ENCODE measurements around the gene RGSL1.

The RGSL1 gene

DNA sequence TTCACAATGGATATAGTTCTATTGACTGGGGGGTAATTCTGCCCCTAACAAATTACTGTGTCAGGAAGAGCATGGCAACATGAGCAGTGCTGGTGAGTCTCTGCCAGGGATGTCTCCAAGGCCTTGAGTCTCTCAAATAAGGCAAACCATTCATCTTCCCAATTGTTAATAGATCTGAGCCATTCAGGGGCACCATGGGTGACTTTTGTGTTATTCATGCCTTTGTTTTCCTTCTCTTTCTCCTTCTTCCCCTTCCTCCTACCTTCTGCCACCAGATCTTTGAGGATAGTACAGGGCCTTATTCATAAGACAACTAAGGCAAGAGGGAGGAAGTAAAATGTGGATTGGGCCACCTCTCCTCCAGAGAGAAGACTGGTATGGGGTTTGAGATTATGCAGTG lies at the start of gene RGSL1:
Gene RGSL1, plus strand, starts transcription at position 60 of the 400 bp plus-strand sequence. Its CDS starts 20 bp downstream, at position 80.
- no peak for DNase-seq

- DNase-seq, result no peak
Observed at GRCh38 chr1:182400567-182400966, 49.4 kb upstream of the RGSL1 start, which contains the start of gene TEDDM1. TSS of gene TEDDM1 (minus strand) at chr1:182400667. CDS start at chr1:182400485, 182 bp downstream.

DNA sequence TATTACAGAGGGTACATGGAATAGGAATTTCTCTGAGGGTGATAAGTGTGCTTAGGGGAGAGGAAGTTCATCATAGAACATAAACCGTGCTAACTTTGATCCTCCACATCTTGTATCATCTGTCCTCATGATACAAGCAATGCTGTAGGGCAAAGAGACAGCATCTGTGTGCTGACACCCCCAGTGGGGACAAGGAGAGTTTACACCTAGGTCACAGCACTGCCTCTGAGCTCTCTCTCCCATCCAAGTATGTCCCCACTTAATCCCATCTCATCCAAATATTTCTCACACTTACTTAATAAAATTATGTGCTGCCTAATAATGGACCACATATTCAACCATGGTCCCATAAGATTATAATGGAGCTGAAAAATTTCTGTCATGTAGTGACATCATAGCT lies 45.2 kb upstream of the RGSL1 start:
- no peak for DNase-seq

DNA sequence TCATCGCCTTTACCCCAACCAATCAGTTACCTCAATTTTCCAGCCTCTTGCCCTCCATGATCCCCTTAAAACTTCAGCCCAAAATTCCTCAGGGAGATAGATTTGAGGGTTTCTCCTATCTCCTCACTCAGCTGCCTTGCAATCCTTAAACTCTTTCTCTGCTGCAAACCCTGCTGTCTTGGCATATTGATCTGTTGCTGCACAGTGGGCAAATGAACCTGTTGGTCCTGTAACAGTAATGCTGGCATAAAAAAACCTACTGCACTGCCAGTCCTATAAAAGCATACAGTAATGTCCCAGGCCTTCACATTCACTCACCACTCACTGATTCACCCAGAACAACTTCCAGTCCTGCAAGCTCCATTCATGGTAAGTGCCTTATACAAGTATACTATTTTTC lies 44.4 kb upstream of the RGSL1 start:
- DNase-seq, result no peak

- DNase-seq, result no peak
Observed at GRCh38 chr1:182406012-182406411, 43.9 kb upstream of the RGSL1 start.

DNA sequence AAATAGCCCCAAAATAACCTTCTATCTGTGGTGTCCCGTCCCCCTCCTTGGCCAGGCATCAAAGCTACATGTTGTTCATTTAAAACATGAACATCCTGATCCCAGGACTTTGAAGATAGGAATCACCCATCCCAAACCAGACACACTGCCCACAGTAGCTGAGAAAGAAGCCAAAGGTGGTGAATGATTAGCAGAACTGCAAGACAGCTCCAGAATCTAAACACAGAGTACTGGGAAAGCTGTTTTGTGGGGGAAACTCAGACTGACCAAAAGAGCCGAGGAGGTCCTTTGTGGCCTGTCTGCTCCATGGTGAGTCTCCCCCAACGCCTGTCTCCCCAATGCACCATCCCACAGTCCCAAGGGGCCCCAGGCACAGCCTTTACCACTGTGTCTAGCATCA lies 42.2 kb upstream of the RGSL1 start:
- DNase-seq, result no peak

DNA sequence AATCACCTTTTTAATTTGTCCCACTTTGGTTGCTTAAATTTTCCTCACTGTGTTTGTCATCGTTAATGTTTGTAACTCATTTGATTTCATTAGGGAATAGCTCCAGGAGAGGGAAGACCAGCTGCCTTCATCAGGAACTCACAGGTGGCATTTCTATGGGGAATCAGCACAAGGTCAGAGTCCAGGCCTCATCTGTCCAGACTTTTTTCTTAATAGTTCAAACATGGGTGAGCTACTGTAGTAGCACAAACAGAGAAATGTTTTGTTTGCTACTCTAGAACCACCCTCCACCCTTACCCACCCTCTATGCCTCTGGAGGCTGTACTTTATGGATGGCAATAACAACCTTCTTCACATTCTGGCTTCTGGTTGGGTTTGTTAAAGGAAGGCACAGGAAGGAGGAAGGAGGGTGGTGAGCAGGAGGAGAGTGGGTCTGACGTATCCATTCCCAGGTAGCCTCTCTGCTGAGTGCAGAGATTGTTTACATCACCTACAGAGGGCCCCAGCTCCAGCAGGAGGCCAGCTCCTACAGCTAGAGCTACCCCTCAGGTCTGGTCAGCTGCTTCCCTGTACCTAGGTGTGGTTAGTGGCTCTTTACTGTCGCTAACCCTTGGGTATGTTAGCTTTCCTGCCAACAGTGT lies 41.4 kb upstream of the RGSL1 start:
- no peak for DNase-seq

GRCh38 chr1:182410138-182410537 lies 39.8 kb upstream of the RGSL1 start:
- no peak for DNase-seq

DNA sequence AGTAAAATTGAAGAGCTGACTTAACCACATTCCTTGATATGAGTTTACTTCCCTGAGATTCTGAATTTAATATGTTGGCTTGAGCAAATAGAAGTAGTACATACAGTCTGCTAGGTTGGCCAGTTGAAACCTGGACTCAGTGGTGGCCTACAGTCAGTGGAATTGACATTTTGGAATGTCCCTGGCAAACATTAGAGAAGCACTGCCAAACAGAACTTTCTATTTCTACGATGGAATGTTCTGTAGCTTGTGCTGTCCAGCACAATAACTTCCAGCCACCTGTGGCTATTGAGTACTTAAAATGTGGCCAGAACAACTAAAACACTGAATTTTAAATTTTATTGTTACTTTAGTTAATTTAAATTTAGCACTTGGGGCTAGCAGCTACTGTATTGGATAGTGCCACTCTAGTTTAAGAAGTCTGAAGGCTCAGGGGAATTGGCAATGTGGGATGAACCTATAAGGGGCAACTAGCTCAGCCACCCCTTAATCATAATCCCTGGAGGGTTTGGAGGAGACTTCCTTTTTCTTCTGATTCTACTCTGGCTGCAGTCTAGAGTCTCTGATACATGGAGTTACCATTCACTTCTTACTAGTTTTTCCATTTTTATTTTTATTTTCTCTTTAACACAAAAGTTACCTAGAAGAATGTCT lies 39.2 kb upstream of the RGSL1 start:
- no peak for DNase-seq

DNA sequence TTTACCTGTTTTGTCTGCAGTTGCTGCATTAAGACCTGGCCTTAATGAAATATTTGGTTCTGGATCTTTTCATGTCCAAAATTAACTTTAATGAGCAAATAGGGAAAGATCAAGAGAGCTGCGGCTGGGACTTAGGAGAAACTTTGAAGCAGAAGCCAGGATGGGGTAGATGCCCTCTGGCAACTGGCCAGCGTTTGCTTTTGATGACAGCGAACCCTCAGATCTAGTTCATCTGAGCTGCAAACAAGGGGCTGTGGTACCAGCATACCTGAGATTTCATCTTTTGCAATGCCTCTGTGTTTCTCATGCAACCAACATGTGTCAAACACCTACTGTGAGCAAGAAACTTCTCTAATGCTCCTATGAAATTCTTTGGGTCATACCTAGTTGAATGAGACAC lies 36.5 kb upstream of the RGSL1 start:
- no peak for DNase-seq

DNA sequence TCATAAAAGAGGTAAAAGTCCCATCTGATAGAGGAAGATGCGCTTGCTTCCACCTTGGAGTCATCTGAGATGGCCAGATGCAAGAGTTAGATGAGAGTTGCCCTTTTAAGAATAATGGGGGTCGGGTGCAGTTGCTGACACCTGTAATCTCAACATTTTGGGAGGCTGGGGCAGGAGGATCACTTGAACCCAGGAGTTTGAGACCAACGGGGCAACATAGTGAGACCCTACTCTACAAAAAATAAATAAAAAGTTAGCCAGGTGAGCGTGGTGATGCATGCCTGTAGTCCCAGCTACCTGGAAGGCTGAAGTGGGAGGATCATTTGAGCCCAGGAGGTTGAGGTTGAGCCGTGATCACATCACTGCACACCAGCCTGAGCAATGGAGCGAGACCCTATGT lies 36.0 kb upstream of the RGSL1 start:
- DNase-seq, result no peak

DNA sequence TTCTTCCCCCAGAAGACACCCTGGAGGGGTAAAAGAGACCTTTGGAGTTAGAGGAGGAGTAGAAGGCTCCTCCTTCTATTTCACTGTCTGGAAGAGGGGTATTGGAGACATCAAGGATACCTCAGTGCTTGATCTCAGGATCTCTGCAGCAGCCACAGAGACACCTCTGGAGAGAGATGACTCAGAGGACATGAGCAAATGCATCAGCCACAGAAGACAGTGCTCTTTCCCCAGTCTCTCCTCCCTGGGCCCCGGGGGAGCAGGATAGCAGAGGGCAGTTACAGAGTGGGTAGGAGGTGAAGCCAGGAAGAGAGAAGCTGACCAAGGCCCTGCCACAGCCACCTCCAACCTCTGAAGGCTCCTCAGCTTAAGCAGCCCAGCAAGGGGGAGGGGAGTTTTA lies 34.2 kb upstream of the RGSL1 start:
- DNase-seq, result no peak

- no peak for DNase-seq
Observed at GRCh38 chr1:182426442-182427430, 23.2 kb upstream of the RGSL1 start.

- no peak for DNase-seq
Observed at GRCh38 chr1:182428043-182428442, 21.9 kb upstream of the RGSL1 start.

DNA sequence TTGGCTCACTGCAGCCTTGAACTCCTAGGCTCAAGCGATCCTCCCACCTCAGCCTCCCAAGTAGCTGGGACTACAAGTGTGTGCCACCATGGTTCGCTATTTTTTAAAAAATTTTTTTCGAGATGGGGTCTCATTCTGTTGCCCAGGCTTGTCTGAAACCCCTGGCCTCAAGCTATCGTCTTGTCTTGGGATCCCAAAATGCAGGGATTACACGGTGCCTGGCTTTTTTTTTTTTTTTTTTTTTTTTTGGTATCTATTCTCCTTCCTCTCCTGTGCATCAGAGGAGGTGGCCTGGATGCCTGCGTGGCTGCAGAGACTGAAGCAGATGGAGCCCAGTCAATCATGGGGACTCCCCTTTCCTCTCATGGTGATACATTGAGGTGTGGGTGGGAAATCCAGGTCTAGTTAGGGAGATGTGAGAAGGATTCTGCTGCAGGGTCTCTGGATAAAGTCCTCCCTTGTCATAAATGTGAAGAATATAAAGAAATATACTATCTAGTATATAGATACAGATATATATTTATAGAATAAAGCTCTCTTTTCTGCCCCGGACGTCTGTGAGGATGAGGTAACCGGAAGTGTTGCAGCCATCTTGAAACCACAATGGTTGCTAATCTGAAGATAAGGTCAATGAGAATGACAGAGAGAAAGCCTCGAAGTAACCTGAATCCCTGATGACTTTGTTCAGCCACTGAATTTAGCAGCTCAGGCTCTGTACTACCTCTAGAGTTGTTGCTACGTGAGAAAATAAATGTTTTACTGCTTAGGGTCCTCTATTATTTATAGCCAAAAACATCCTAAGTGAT lies 19.5 kb upstream of the RGSL1 start:
- DNase-seq, result peak; percentile 50

DNA sequence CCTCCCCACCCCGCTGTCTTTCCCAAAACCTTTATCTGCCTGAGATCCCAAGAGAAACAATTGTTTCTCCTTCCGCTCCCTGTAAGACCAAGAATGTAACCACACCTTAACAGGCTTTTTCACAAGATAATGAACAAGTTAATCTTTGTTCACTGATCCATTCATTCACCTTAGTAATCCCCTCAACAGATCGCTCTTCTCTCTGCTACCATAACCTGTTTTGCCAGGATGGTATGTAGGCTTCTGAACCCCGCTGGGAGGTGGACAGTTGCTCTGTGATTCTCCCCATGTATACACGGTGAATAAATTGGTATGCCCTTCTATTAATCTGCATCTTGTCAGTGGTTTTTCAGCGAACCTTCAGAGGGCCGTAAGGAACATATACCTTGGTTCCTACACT lies 18.7 kb upstream of the RGSL1 start:
- DNase-seq, result no peak

- DNase-seq, result no peak
Observed at GRCh38 chr1:182433580-182433979, 16.4 kb upstream of the RGSL1 start.

GRCh38 chr1:182438326-182438725 lies 11.6 kb upstream of the RGSL1 start:
- no peak for DNase-seq

DNA sequence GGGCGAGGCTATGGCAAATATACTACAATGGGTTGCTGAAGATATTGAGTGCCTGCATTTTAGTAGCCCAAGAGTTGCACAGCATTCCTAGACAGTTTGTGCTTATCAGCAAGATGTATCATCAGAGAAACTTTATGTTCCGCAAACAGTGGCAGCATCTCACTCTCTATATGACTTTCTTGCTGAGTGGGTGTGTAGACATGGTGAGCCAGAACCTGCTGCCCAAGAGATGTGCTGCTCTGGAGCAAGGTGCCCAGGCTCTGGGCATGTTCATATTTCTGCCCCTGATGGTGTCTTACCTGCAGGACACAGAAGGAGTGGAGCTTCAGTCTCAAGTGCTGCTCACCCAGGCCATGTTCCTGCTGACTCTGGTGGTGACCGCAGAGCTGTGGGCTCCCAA lies 8.2 kb upstream of the RGSL1 start:
- DNase-seq, result no peak

DNA sequence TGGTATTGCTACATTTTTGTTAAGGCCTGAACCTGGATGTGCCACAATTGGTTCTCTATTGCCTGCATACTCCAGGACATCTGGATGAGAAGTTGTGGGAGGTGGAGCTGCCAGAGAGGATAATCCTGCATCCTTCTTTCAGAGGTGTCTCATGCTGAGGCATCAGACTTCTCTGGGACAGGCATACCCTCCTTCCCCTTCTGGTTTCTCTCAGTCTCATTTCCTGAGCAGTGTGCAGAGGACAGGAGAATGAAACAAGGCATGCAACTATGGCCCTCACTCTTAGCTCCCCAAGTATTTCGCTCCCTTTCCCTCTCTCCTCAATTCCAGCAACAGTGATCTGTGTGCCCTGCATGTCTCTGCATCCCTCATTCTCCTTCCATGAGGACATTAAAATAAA lies 7.6 kb upstream of the RGSL1 start:
- no peak for DNase-seq

- DNase-seq, result no peak
Observed at GRCh38 chr1:182444497-182444896, 5.4 kb upstream of the RGSL1 start.

DNA sequence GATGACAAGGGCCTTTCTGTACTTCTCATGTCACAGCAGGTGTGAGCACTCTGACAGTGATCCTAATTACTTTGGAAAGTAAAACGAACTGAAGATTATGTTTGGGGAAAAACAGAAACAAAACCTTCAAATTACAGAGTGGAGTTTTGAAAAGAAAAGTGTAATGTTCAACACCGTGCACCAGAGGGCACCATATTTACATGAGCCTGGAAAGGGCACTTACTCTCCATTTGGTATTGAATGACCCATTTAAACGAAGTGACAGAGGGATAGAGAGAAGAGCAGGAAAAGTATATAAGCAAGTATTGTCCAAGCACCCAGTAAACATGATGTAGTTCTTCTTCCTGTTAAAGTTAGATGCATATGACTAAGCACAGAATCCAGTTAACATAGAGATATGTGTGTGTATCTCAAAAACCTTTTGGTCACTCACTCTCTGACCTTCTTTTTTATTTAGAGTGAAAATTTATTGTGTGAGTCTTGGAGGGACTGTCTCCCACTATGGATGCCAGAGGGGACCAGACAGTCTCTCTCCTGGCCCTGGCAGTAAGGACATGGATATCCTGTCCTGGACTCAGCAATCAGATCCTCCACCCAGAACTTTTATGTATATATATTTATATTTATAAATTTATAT lies 3.8 kb upstream of the RGSL1 start:
- DNase-seq, result peak; percentile 49

All from stimulated activated CD4-positive, alpha-beta T cell treated with anti-CD3 and anti-CD28 coated beads, Interleukin-15, amount 100 ng/mL, for 24 hours (primary cell).